GM12865 (cell line): Measurements from ENCODE around the gene NUP54.

Experiments
- DNase-seq: peaks from one replicate; pipeline ENCODE4 v3.0.0; 2010; ENCODE audit warnings: low read depth
- H3K4me3 ChIP-seq: 2 replicates; pipeline ENCODE4 v1.5.1; 2011; ENCODE audit warnings: mild to moderate bottlenecking, low read depth, low read length, control low read depth
- TF ChIP-seq, protein P1 (sequence below): IDR thresholded peaks from 2 replicates; pipeline ENCODE4 v1.5.1; 2011; ENCODE audit warnings: low read length, control low read depth, low read depth, inconsistent platforms; ENCODE audit not compliant: insufficient read depth; ENCODE audit errors: missing control alignments

NUP54 gene

DNA sequence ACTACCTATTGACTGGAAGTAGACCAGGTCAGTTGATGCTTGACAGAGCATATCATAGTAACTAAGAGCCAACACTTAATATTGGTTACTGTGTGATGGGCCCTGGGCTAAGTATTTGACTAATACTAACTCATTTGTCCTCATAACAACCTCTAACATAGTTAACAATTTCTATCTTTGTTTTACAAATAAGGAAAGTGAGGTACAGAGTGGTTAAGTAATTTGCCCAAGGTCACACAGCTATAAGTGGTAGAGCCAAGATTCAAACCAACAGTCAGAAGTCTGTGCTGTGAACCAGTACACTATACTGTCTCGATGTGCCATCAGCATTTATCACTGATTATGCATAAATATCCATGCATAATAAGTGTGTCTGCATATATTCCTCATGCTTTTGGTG is 27.1 kb upstream of the NUP54 start:
- TF ChIP-seq, protein P1, sequence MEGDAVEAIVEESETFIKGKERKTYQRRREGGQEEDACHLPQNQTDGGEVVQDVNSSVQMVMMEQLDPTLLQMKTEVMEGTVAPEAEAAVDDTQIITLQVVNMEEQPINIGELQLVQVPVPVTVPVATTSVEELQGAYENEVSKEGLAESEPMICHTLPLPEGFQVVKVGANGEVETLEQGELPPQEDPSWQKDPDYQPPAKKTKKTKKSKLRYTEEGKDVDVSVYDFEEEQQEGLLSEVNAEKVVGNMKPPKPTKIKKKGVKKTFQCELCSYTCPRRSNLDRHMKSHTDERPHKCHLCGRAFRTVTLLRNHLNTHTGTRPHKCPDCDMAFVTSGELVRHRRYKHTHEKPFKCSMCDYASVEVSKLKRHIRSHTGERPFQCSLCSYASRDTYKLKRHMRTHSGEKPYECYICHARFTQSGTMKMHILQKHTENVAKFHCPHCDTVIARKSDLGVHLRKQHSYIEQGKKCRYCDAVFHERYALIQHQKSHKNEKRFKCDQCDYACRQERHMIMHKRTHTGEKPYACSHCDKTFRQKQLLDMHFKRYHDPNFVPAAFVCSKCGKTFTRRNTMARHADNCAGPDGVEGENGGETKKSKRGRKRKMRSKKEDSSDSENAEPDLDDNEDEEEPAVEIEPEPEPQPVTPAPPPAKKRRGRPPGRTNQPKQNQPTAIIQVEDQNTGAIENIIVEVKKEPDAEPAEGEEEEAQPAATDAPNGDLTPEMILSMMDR, result no peak
- DNase-seq, result no peak
- no peak overlapping the region for H3K4me3 ChIP-seq

DNA sequence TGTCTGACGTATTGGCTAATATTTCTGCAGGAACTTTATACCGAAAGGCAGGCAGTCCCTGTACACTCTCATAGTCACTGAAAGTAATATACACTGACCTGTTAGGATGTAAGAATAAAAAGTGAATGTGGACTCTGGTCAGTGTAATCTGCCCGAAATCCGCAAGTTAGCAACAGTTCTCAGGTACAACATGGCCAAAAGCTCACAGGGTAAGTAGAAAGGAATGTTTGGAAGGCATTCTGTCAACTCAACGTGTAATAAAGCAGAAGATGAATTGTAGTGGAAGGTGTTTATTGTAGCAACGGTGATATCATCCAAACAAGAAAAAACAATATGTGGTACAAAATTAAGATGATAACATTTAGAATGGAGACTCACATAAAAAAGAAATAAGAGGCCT is 26.0 kb upstream of the NUP54 start:
- DNase-seq, result no peak

DNA sequence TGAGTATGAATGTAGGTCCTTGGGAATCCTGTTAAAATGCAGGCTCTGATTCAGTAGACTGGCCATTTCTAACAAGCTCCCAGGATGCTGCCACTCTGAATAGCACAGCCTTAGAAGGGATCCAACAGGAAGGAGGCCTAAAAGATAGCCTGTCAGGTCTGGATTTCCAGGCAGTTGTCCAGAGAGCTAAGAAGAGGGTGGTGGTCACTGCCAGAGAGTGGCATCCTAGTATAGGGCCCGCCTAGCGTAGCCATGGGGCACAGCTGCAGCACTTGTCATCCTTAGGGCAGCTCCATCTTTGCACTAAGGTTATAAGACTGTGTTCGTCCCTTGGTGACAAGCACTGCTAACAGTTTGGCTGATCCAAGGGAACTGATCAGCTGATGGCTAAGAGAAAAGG is 20.5 kb upstream of the NUP54 start:
- no peak overlapping the region for H3K4me3 ChIP-seq
- no peak for DNase-seq
- TF ChIP-seq, protein P1, result no peak

More for the DNA sequence above, 26.0 kb upstream of the NUP54 start:
- TF ChIP-seq, protein P1, result no peak
- H3K4me3 ChIP-seq, result no peak overlapping the region

DNA sequence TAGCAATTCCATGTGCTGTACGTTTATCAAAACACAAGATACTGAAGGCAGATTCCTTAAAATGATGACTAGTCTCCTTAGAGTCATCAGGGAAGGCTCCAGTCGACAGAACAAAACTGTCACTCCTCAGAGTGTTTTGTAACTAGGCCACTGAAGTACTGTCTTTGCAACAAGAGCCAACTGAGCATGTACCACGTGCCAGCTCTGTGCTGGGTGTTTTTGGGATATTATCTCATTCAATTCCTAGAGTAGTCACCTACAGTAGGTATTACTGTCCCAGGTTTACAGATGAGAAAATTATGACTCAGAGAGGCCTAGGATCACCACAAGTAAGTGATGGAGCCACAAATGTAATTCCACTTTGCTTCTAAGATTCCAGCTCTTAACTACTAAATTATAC is 18.3 kb upstream of the NUP54 start:
- DNase-seq, result no peak
- TF ChIP-seq, protein P1, result no peak
- no peak overlapping the region for H3K4me3 ChIP-seq

DNA sequence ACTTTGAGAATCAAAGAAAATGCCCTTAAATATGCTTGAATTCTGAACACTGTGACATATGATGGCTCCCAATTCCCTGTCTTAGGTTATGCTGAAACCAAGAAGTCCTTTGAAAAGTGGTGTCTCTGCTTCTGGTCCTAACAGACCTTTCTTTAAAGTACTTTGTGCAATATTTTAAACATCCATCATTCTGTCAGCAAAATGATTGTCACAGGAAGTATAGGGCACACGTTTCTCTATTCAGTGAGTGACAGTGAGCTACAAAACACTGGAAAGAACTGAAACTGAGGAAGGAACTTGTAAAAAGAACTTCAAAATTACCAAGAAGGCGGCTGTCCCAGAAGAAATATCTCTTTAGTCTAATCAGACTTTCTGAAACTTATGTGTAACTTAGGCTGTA is 12.2 kb upstream of the NUP54 start:
- DNase-seq, result no peak
- TF ChIP-seq, protein P1, result no peak
- no peak overlapping the region for H3K4me3 ChIP-seq

DNA sequence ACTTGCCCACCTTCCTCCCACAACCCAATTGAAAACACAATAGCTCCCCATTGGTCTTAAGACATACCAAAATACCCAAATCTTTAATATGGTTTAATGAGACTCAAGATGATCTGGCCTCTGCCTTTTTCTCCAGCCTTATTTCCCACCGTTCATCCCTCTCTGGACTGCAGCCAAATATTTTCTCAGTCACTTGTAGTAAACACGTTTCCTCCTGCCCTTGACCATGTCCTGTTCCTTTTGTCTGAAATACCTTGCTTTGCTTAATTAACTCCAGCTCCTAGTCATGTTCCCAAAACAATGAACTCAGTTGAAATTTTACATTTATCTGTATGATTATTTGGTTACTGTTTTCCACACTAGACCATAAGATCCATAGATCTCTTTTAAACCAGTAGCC is 8.4 kb upstream of the NUP54 start:
- DNase-seq, result no peak
- H3K4me3 ChIP-seq, result no peak overlapping the region
- TF ChIP-seq, protein P1, result no peak

DNA sequence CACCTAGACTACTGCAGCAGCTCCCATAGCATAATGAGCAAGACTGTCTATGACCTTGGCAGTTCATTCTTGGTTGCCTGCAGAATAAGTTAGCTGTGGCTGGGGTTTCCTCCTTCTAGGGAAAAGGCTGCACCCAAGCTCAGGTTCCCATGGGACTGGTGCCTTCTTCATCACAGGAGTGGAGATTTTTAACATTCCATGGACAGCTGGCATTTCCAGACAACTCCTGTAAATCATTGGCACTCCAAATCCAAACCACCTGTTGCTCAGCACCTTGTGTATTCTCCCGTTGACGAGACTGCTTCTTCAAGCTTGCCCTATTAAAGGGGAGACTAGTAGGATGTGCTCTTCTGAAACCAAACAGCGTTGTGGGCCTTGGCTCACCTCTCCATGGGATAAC is 7.8 kb upstream of the NUP54 start:
- H3K4me3 ChIP-seq, result no peak overlapping the region
- no peak for DNase-seq
- TF ChIP-seq, protein P1, result no peak
